Renal pelvis (tissue), 12 donors: ENCODE data around the gene MAP3K21. TPM values are rescaled to one million over a fixed set of nuclear protein-coding genes. Genes with fewer than 3 reads are reported as not detected.

ENCODE experiments used
- DNase-seq: peaks from one replicate; pipeline ENCODE4 v3.0.0-alpha.2; 2013
- long read RNA-seq, 16 experiments: transcript quantifications; one replicate each; lab custom pipeline, GENCODE V29; 2026
- polyA plus RNA-seq, 3 donors: library from polyadenylated mRNA; unstranded; fragments of 120-200 nt; gene quantifications; one replicate each; pipeline ENCODE4 v1.2.1, GENCODE V29; 2013; ENCODE audit not compliant: insufficient read length in 3 of 3

The MAP3K21 gene
- polyA plus RNA-seq, result 10 to 100 TPM; 22.5 to 43.1 (median 27.3) TPM
- long read RNA-seq, donor 1, full-length matches to known transcripts, result 1 of 1 reads
- long read RNA-seq, donor 1, partial matches to known transcripts, result 0 of 1 reads
- long read RNA-seq, donor 1, other reads (novel, unspliced or antisense), result 0 of 1 reads
- long read RNA-seq, donor 2, full-length matches to known transcripts, result 1 of 12 reads
- long read RNA-seq, donor 2, partial matches to known transcripts, result 11 of 12 reads
- long read RNA-seq, donor 2, other reads (novel, unspliced or antisense), result 0 of 12 reads
- long read RNA-seq, donor 3, result 0 reads
- long read RNA-seq, donor 4, full-length matches to known transcripts, result 1 of 1 reads
- long read RNA-seq, donor 4, partial matches to known transcripts, result 0 of 1 reads
- long read RNA-seq, donor 4, other reads (novel, unspliced or antisense), result 0 of 1 reads
- long read RNA-seq, donor 5, full-length matches to known transcripts, result 1 of 1 reads
- long read RNA-seq, donor 5, partial matches to known transcripts, result 0 of 1 reads
- long read RNA-seq, donor 5, other reads (novel, unspliced or antisense), result 0 of 1 reads
- long read RNA-seq, donor 6, full-length matches to known transcripts, result 3 of 8 reads
- long read RNA-seq, donor 6, partial matches to known transcripts, result 5 of 8 reads
- long read RNA-seq, donor 6, other reads (novel, unspliced or antisense), result 0 of 8 reads
- long read RNA-seq, donor 7, result 0 reads
- long read RNA-seq, donor 8, result 0 reads
- long read RNA-seq, donor 9, result 0 reads
- long read RNA-seq, donor 10, full-length matches to known transcripts, result 3 of 10 reads
- long read RNA-seq, donor 10, partial matches to known transcripts, result 7 of 10 reads
- long read RNA-seq, donor 10, other reads (novel, unspliced or antisense), result 0 of 10 reads
- long read RNA-seq, donor 11, full-length matches to known transcripts, result 1 of 1 reads
- long read RNA-seq, donor 11, partial matches to known transcripts, result 0 of 1 reads
- long read RNA-seq, donor 11, other reads (novel, unspliced or antisense), result 0 of 1 reads
- long read RNA-seq, donor 12, full-length matches to known transcripts, result 2 of 13 reads
- long read RNA-seq, donor 12, partial matches to known transcripts, result 11 of 13 reads
- long read RNA-seq, donor 12, other reads (novel, unspliced or antisense), result 0 of 13 reads
- long read RNA-seq, donor 13, partial matches to known transcripts, result 0 of 1 reads
- long read RNA-seq, donor 13, other reads (novel, unspliced or antisense), result 0 of 1 reads
- long read RNA-seq, donor 14, result 0 reads
- long read RNA-seq, donor 15, full-length matches to known transcripts, result 4 of 9 reads
- long read RNA-seq, donor 15, partial matches to known transcripts, result 5 of 9 reads
- long read RNA-seq, donor 15, other reads (novel, unspliced or antisense), result 0 of 9 reads
- long read RNA-seq, donor 16, full-length matches to known transcripts, result 1 of 8 reads
- long read RNA-seq, donor 16, partial matches to known transcripts, result 7 of 8 reads
- long read RNA-seq, donor 16, other reads (novel, unspliced or antisense), result 0 of 8 reads

DNA sequence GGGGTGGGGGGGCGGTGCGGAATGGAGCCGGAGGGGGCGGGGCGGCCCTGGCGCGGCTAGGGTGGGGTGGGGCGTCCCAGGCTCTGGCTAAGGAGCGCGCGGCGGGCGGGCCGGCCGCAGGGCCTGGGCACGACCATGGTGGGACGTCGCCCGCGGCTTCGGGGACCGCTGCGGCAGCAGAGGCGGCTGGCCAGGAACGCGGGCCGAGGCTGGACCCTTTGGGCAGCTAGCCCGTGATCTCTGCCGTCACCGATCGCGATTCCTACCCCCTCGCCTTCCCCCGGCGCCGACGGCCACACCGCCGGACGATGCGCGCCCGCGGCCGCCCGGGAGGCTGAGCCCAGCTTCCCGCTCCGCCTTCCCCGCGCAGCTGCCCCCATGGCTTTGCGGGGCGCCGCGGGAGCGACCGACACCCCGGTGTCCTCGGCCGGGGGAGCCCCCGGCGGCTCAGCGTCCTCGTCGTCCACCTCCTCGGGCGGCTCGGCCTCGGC, at the start of gene MAP3K21:
Gene MAP3K21 (plus strand): TSS at position 74 of the 491 bp plus-strand sequence. CDS start 305 bp downstream, at position 379.
- DNase-seq, result no peak

DNA sequence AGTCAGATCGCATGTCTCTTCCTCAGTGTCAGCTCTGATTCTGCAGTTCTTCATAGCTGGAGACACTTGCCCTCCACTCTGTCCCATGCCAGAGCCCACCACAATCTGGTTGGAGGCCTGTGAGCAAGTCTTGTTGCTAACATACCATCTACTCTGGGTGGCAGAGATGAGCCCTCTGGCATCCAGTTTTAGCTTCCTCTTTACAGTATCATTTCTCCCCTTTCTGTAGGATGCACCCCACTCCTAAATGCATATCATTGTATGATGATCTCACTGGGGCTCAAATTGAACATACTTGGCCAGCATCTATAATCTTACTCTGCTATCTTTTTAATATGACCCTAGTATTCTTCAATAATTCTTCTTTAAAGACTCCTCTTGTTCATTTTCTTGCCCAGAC, 48.9 kb upstream of the MAP3K21 start:
- no peak for DNase-seq

DNA sequence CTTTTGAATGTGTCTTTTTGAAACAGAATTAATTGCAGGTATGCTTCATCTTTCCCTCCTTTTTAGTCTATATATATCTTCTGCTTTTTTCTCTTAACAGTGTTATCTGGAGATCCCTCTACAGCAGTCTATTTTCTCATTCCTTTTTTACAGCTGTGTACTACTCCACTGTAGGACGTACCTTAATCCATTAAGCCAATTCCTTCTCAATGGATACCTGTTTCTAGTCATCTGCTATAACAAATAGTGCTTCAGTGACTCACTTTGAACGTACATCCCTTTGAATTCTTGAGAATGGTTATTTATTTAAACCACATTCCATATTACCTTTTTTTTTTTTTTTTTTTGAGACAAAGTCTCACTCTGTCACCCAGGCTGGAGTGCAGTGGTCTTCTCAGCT, 47.6 kb upstream of the MAP3K21 start:
- DNase-seq, result no peak

DNA sequence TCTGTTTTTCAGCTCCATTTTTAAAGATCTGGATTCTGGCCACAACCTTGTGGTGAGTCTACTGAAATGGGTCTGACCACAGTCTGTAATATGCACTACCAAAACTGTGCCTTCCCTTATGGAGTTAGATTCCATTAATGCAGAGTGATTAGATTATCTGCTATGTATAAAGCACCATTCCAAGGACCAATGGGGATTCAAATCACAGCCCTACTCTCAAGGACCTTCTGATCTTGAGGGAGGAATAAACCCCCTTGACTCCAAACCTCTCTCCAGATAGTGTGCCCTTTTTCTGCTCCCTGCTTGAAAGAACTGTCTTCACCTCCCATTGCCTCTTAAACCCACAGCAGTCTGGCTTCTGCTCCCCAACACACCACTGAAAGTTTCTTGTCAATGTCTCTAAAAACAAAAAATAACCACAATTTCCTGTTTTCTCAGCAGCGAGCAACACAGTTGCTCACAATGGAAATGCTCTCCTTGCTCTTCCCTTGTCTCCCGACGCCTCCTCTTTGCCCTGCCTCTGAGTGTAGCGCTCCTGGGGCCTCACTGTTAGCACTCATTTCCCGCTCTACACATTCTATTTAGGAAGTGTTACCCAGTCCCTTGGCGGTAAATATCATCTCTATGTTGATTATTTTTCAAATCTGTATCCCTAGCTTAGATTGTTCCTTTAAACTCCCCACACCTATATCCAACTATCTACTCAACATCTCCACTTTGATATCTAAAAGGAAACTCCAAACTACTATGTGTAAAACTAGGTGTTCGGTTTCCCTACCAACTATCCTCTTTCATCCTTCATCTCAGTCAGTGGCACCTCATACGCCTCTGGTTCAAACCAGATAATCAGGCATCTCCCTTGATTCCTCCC, 45.6 kb upstream of the MAP3K21 start:
- no peak for DNase-seq

DNA sequence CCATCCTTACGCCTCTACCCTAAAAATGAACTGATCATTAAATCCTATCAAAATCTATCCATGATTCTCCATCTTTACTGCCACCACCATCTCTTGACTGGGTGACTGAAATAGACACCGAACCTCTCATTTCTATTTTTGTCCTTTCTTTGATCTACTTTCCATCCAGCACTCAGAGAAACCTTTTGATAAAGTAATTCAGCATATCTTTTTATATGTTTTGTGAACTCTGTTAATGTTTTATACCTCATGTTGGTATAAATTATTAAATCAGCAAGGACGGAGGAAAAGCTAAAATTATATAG, 45.0 kb upstream of the MAP3K21 start:
- DNase-seq, result no peak

DNA sequence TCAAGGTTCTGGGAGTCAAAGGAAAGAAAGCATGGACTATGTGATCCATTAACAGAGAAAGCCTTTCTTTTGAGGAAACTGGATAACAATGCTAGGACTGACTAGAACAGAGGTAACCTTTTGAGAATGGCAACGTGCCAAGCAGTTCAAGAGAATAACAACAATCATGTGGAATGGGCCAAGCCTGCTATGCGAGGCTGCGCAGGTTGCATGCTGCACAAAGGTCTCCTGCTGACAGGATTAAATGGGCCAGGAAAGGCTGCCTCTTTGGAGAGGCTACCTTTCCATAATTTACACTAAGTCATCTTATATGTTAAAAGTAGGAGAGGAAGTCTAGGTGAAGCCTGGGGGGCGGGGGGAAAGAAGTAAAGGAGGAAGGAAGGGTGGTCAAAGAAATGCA, 37.8 kb upstream of the MAP3K21 start:
- no peak for DNase-seq

DNA sequence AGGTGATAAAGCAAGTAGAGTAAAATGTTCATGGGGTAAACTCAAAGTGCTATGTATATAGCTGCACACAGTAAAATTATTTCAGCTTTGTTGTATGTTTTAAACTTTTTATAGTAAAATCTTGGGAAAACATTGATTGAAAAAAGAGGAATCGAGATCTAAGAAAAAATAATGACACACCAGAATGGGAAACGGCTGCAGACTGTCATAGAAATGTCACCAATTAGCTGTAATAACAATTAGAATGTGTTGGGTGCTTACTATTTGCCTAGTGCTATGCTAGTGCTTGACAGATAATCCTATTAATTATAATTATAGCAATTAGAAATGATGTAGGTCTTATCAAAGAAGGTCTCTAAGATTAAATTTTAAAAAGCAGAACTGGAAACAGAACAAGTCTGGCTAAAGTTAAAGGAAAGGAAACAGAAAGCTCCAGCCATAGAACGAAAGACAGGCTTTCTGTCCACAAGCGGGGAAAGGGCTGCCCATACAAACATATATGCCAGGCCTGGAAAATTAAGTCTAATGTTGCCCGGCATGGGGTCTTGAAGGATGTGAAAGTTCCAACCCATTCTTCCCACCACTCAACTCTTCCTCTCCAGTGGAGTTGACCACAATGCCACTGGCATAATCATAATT, 37.0 kb upstream of the MAP3K21 start:
- DNase-seq, result no peak

DNA sequence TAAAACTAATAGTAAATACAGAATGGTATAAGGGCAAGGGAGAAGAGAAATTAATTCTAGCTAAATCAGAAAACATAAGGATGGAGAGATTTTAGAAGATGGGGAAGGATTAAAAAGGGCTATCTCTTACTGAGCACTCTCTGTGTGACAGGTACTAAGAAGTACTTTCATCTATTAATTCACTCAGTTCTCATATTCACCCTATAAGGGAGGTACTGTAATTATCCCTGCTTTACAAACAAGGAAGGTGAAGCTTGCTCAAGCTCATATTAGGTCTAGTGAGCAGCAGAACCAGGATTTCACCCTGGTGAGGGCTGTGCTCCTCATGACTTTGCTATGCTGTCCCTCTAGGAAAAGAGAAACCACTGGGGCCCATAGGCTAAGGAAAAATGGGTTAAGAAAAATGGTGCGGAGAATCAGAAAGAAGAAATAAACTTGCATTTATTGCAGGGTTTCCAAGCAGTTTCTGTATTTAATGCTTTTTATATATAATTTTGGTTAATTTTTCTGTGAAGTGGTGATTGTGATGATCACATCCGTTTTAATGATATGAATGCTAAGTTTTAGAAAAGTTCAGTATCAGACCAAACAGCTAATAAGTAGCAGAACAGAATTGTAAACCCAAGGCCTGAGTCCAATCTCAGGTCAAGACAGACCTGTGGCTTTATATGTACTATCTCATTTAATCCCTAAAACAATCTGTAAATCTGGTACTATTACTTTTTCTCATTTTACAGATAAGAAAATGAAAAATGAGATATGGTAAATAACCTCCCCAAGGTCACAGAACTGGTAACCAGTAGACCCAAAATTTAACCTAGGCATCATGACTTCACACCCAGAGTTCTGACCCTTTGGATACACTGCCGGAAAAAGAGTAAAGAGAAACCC, 33.7 kb upstream of the MAP3K21 start:
- no peak for DNase-seq

DNA sequence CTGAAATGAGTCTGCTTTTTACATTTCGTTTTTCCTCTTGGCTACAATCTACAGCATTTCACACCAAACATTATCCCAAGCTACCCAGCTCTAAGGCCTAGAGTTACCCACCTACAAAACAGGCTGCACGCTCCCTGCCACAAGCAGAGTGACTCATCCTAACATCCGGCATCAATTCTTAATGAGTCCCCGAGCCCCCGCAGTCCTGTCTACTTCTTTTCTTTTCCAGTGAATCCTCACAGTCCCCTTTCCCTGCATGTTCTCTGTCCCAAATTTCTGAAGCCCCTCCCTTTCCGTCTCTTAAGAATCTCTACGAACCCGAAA, 32.6 kb upstream of the MAP3K21 start:
- DNase-seq, result peak; percentile 12

DNA sequence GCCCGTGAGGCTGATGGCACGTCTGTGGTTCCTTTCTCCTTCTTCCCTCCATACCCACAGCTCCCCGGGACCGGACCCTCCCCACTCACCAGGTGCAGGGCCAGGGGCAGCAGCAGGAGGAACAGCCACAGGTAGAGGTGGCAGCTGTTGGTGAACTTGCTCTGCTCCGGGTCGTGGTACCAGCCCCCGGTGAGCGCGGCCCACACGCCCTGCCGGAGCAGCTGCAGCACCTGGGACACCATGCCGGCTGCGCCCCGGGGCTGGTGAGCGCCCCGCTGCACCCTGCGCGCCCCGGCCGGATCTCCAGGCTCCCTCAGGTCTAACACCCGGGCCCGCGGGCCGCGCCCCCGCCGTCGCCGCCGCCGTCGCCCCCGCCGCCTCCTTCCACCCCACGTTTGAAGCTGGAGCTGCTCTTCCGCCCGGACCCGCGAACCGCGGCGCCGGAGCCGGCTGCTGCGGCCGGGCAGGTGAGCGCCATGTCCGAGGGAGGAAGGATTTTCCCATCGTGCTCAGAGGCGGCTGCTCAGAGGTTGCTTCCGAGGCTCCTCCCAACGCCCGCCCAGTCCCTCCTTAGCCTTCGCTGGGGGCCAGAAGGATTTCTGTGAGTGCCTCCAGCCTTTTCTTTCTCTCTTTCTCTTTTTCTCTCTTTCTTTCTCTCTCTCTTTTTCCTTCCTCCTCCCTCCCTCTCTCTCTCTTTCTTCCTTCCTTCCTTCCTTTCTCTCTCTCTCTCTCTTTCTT, 32.1 kb upstream of the MAP3K21 start, which contains the start of gene PCNX2:
Gene PCNX2 (minus strand): TSS at position 489 of the 738 bp plus-strand sequence. CDS start 247 bp downstream, at position 242.
- DNase-seq, result peak; percentile 54

DNA sequence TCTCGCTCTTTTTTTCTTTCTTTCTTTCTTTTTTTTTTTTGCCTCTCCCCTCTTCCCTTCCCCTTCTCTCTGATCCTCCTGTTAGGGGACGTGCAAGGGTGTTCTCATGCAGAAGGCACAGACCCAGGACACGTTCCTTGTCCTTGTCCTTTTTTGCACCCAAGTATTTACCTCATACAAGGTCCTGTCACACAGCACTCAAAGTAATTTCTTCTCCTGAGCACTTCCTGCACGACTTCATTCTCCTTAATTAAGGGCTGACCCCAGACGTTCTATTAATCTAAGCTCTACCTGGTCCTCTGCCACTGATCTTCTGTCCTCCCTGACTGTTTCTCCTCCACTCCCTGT, 31.6 kb upstream of the MAP3K21 start:
- no peak for DNase-seq

DNA sequence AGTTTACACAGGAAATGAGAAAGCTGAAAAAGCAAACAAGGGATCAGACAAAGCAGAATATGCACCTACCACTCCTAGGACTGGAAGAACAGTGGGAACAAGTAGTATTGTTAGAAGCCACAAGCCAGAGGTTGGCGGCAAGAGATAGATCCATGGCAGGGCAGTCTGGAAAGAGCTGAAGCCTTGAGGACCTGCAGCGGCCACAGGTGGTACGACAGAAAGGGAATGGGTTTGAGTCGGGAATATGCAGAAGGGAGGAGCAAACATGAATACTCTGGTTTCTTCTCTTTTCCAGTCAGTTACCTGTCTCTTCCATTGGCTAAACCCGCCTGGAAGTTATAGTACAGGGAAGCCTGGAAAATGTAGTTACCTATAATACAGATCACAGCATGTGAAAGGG, 28.1 kb upstream of the MAP3K21 start:
- no peak for DNase-seq

DNA sequence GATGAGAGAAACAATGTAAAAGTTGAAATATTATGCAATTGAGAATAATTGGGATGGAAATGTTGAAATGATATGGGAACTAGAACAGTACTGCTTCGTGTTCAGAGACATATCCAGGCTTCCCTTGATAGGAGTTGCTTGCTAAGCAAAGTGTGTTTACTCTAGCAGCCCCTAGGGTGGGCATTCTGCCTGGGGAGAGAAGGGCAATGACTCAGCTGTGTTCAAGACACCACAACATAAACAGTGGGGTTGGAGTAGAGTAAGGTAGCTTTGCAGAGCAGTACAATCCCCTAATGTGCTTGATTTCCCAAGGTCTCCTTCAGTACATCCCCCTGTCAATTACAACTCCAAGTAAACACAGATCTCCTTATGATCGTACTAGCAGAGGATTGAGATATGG, 27.2 kb upstream of the MAP3K21 start:
- DNase-seq, result no peak

DNA sequence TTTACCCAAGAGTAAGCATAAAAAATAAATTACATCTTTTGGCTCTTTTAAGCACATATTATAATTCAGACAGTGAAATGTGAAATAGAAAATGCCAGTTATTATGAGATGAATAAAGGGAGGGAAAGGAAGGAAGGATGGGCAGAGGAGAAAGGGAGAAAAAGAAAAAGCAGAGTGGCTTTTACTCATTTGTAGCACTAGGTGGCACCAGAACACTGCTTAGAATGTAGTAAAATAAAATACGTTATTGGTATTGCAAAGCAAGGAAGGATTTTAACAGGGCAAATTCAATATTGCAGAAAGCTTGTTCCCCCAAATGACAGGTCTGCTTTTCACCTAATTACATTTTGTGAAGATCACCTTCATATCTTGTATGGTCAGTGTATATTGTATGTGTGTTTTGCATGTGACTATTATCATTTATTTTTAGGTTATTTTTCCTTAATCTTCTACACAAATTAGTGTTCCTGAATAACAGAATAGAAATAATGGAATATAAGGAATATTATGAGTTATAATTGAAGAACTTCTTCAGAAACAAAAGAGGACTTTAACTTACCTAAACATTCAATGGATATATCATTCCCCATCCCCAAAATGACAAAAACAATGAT, 22.9 kb upstream of the MAP3K21 start:
- peak; percentile 22 for DNase-seq

DNA sequence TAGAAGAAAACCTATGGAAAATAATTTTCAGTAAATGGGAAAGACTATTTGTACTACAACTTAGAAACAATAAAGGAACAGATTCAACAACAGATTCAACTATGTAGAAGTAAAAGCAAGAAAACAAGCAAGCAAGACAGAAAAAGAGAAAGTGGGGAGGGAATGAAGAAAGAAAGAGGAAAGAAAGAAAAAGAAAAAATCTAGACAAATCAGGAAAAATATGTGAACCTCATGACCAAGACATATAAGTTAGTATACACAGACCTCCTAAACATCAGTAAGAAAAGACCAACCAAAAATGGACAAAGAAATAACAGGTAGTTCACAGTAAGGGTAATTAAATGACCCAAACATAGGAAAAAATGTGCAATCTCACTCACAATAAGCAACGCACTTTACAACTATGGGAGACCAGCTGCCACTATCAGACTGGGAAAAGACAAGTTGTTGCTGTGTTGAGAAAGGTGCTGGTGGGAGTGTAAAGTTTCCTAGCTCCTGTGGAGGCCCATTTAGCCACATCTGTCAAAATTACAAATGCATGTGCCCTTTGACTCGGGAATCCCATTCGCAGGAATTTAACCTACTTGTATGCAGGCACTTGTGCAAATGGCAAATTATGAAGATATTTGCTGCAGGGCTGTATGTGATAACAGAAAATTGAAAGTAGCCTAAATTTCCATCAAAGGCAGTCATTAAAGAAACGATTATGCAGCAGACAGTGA, 13.9 kb upstream of the MAP3K21 start:
- DNase-seq, result no peak

DNA sequence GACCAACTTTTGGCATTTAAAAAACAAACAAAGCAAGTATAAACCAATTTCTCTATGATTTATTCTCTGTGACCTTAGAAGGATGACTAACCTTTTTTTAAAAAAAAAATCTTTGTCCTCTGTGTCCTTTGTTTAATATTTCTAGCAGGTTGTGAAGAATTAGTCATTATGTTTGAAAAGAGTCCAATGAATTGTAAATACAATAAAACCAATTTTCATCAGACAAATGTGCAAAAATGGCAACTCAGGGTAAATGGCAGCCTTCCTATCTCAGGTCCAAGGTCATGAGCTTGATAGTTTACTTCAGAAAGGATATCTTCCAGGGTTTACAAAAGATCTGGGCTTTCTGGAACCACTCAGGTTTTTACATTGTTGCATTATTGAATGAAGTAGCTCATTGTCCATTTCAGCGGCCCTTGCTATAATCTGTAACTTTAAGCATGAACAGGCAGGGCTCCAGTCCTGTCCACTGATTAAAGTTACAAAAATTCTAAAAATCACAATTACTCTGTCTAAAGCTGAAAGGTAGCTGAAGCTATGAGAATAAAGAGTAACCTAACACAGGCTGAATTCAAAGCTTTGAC, 11.7 kb upstream of the MAP3K21 start:
- DNase-seq, result no peak

DNA sequence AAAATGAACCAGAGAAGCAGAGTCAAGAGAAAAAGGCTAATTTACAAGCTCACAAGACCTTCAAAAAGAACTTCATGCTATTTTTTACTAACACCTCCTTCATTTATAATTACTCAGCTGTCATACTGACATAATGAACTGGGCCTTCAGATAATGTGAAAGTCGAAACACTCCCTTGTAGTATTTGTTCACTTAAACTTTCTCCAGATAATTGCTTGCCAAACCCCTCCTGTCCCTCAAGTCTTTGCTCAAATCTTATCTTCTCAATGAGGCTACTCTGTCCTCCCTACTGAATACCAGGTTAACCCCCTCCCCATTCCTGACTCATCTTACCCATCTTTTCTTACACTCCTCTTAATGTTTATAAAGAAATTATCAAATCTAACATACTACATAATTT, 11.1 kb upstream of the MAP3K21 start:
- no peak for DNase-seq
